Measurements from ENCODE around the gene PRSS12.
A peak's percentile ranks its signal among the peaks of the same experiment; 100 is the strongest.
"Not testable (repeated sequence)": the region's sequence is repeated elsewhere in the genome, so short reads cannot be mapped to it uniquely, and the experiment has no call there.

Gene PRSS12

DNA sequence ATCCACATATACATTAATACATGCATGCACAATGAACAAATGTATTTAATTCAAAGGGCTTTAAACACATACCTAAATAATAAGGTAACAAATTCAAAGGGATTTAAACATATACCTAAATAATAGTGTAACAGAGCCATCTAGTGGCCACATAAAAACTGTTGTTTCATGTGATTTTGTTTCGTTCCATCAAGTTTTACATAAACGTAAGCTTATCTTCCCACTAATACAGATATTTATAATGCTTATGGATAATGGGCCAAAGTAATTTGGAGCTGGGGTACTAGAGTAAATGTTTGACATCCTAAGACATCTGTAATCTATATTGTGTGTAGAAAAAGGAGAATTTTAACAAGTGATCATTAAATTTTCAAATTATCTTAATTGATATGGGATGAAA, 82.3 kb downstream of the PRSS12 start:
- H3K4me3 ChIP-seq (ENCODE audit: low read depth in 1 of 2, low read length in 2 of 2), result no peak overlapping the region
- no peak overlapping the region for H3K27ac ChIP-seq (ENCODE audit: low read length)
- H3K36me3 ChIP-seq (ENCODE audit: control insufficient read depth in 1 of 2, insufficient read depth in 2 of 2, low read length in 2 of 2), result no peaks in the 10 kb centered on the region
- no peaks in the 10 kb centered on the region for H3K9me3 ChIP-seq (ENCODE audit: control insufficient read depth in 1 of 2, low read length in 2 of 2)
- no peaks in the 10 kb centered on the region for H3K27me3 ChIP-seq (ENCODE audit: low read depth, low read length)
- H3K4me1 ChIP-seq (ENCODE audit: control insufficient read depth in 1 of 2, insufficient read depth in 2 of 2, low read length in 2 of 2), result no peaks in the 10 kb centered on the region

DNA sequence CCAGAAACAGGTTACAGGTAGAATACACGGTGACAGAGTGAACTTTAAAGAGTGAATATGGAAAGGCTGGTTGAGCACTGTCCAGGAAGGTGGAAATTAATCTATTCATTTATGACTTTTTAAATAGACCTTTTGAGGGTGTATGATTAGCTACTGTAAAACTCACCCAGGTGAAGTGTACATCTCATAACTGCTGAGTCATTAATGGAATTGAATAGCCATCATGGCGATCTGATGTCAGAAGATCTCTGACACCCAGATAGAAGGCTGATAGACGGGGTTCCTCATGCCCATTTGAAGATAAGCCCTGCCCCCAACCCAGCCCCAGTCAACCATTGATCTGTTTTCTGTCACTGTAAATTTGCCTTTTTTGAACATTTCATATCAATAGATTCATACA, 84.0 kb downstream of the PRSS12 start:
- Histone ChIP-seq H3K27me3 (ENCODE audit: low read depth, low read length) (no peaks in the 10 kb centered on the region), H3K4me1 (ENCODE audit: control insufficient read depth in 1 of 2, insufficient read depth in 2 of 2, low read length in 2 of 2) (no peaks in the 10 kb centered on the region), H3K27ac (ENCODE audit: low read length) (no peak overlapping the region), H3K9me3 (ENCODE audit: control insufficient read depth in 1 of 2, low read length in 2 of 2) (no peaks in the 10 kb centered on the region), H3K4me3 (ENCODE audit: low read depth in 1 of 2, low read length in 2 of 2) (no peak overlapping the region), H3K36me3 (ENCODE audit: control insufficient read depth in 1 of 2, insufficient read depth in 2 of 2, low read length in 2 of 2) (no peaks in the 10 kb centered on the region)

DNA sequence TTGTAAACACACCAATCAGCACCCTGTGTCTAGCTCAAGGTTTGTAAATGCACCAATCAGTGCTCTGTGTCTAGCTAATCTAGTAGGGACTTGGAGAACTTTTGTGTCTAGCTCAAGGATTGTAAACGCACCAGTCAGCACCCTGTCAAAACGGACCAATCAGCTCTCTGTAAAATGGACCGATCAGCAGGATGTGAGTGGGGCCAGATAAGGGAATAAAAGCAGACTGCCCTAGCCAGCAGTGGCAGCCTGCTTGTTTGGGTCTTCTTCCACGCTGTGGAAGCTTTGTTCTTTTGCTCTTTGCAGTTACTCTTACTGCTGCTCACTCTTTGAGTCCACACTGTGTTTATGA, 86.7 kb downstream of the PRSS12 start:
- H3K4me1 ChIP-seq (ENCODE audit: control insufficient read depth in 1 of 2, insufficient read depth in 2 of 2, low read length in 2 of 2); H3K27ac ChIP-seq (ENCODE audit: low read length); H3K36me3 ChIP-seq (ENCODE audit: control insufficient read depth in 1 of 2, insufficient read depth in 2 of 2, low read length in 2 of 2); H3K27me3 ChIP-seq (ENCODE audit: low read depth, low read length); H3K9me3 ChIP-seq (ENCODE audit: control insufficient read depth in 1 of 2, low read length in 2 of 2): not testable (repeated sequence)
- peak overlapping the region in 1 of 2 donors; percentile 69 for H3K4me3 ChIP-seq (ENCODE audit: low read depth in 1 of 2, low read length in 2 of 2)

DNA sequence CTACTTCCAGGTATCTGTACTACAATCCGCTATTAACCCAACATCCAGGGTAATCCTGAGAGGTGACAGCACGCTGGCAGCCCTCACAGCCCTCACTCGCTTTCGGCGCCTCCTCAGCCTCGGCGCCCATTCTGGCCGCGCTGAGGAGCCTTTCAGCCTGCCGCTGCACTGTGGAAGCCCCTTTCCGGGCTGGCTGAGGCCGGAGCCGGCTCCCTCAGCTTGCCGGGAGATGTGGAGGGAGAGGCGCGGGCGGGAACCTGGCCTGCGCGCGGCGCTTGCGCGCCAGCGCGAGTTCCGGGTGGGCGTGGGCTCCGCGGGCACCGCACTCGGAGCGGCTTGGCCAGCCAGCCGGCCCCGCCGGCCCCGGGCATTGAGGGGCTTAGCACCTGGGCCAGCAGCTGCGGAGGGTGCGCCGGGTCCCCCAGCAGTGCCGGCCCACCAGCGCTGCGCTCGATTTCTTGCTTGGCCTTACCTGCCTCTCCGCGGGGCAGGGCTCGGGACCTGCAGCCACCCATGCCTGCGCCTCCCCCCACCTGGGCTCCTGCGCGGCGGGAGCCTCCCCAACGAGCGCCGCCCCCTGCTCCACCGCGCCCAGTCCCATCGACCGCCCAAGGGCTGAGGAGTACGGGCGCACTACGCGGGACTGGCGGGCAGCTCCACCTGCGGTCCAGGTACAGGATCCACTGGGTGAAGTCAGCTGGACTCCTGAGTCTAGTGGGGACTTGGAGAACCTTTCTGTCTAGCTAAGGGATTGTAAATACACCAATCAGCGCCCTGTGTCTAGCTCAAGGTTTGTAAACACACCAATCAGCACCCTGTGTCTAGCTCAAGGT, 87.3 kb downstream of the PRSS12 start:
- Histone ChIP-seq H3K4me3 (ENCODE audit: low read depth in 1 of 2, low read length in 2 of 2) (peak overlapping the region in 1 of 2 donors; percentile 69), H3K27ac (ENCODE audit: low read length) (no peak overlapping the region), H3K27me3 (ENCODE audit: low read depth, low read length) (no peaks in the 10 kb centered on the region), H3K9me3 (ENCODE audit: control insufficient read depth in 1 of 2, low read length in 2 of 2) (no peaks in the 10 kb centered on the region), H3K36me3 (ENCODE audit: control insufficient read depth in 1 of 2, insufficient read depth in 2 of 2, low read length in 2 of 2) (no peaks in the 10 kb centered on the region), H3K4me1 (ENCODE audit: control insufficient read depth in 1 of 2, insufficient read depth in 2 of 2, low read length in 2 of 2) (no peaks in the 10 kb centered on the region)

DNA sequence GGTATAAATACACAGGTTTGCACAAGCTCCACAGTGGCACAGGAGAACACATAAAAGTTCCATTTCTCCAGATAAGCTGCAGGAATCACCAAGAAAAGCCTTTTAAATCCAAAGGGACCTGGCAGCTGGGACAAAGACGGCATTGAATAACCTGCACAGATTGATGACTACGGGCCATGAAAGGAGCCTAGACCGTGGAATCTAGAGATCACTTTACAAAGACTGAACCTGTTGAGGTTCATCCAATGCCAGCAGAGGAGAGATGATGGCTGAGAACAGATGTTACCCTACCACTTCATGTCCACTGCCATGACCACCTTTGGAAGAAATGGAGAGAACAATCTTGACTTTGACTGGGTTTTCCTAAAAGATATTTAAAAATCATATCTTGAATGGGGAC, 88.7 kb downstream of the PRSS12 start:
- H3K4me1 ChIP-seq (ENCODE audit: control insufficient read depth in 1 of 2, insufficient read depth in 2 of 2, low read length in 2 of 2), result no peaks in the 10 kb centered on the region
- H3K36me3 ChIP-seq (ENCODE audit: control insufficient read depth in 1 of 2, insufficient read depth in 2 of 2, low read length in 2 of 2), result no peaks in the 10 kb centered on the region
- no peaks in the 10 kb centered on the region for H3K9me3 ChIP-seq (ENCODE audit: control insufficient read depth in 1 of 2, low read length in 2 of 2)
- no peaks in the 10 kb centered on the region for H3K27me3 ChIP-seq (ENCODE audit: low read depth, low read length)
- H3K4me3 ChIP-seq (ENCODE audit: low read depth in 1 of 2, low read length in 2 of 2), result no peak overlapping the region
- H3K27ac ChIP-seq (ENCODE audit: low read length), result no peak overlapping the region

DNA sequence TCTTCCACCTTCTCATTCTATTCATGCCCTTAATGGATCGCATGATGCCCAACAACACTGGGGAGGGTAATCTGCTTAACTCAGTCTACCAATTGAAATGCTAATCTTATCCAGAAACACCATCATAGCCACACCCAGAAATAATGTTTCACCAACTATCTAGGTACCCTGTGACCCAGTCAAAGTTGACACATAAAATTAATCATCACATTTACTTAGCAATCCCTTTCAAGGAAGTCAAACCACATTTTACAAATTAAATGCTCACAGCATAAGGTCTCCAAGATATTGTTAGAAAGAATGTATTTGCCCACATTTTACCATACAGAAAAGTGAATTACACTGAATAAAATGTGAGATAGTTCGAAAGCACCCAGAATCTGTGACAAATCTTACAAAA, 92.5 kb downstream of the PRSS12 start:
- H3K4me3 ChIP-seq (ENCODE audit: low read depth in 1 of 2, low read length in 2 of 2), result no peak overlapping the region
- no peaks in the 10 kb centered on the region for H3K4me1 ChIP-seq (ENCODE audit: control insufficient read depth in 1 of 2, insufficient read depth in 2 of 2, low read length in 2 of 2)
- H3K27me3 ChIP-seq (ENCODE audit: low read depth, low read length), result no peaks in the 10 kb centered on the region
- no peak overlapping the region for H3K27ac ChIP-seq (ENCODE audit: low read length)
- H3K9me3 ChIP-seq (ENCODE audit: control insufficient read depth in 1 of 2, low read length in 2 of 2), result no peaks in the 10 kb centered on the region
- no peaks in the 10 kb centered on the region for H3K36me3 ChIP-seq (ENCODE audit: control insufficient read depth in 1 of 2, insufficient read depth in 2 of 2, low read length in 2 of 2)

DNA sequence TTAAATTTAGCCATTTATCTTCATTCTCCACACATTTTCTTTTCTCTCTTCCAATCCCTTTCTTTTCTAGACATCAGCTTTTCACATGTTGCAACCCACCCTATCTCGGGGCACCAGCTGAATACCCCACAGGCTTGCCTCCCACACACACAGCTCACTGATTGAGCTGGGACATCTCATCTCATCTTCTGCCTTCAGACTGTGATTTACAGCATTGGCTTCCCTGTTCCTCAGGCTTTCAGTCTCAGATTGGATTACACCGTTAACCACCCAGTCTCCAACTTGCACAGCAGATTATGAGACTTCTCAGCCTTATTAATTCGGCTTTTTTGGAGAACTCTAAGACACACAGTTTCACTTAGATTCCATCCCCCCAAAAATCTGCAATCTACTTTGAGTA, 93.7 kb downstream of the PRSS12 start:
- no peaks in the 10 kb centered on the region for H3K36me3 ChIP-seq (ENCODE audit: control insufficient read depth in 1 of 2, insufficient read depth in 2 of 2, low read length in 2 of 2)
- no peaks in the 10 kb centered on the region for H3K9me3 ChIP-seq (ENCODE audit: control insufficient read depth in 1 of 2, low read length in 2 of 2)
- H3K4me1 ChIP-seq (ENCODE audit: control insufficient read depth in 1 of 2, insufficient read depth in 2 of 2, low read length in 2 of 2), result no peaks in the 10 kb centered on the region
- no peak overlapping the region for H3K4me3 ChIP-seq (ENCODE audit: low read depth in 1 of 2, low read length in 2 of 2)
- H3K27me3 ChIP-seq (ENCODE audit: low read depth, low read length), result no peaks in the 10 kb centered on the region
- no peak overlapping the region for H3K27ac ChIP-seq (ENCODE audit: low read length)

DNA sequence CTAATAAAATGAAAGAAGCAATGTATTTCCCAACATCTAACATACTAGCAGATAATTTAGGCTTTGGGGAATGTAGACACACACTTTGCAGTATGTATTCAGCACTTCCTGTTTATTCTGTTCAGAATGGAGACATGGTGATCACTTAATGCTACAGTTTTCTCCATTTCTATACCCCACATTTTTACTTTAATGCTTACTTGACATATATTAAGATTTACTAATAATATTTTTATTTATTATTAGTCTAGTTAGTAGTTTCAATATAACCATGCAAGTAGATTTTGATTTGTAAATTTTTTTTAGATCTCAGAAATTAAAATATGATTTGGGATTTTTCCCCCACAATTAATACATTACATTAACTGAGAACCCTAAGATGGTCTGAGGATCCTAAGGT, 98.4 kb downstream of the PRSS12 start:
- Histone ChIP-seq H3K4me1 (ENCODE audit: control insufficient read depth in 1 of 2, insufficient read depth in 2 of 2, low read length in 2 of 2) (no peaks in the 10 kb centered on the region), H3K9me3 (ENCODE audit: control insufficient read depth in 1 of 2, low read length in 2 of 2) (no peaks in the 10 kb centered on the region), H3K27ac (ENCODE audit: low read length) (no peak overlapping the region), H3K27me3 (ENCODE audit: low read depth, low read length) (no peaks in the 10 kb centered on the region), H3K4me3 (ENCODE audit: low read depth in 1 of 2, low read length in 2 of 2) (no peak overlapping the region), H3K36me3 (ENCODE audit: control insufficient read depth in 1 of 2, insufficient read depth in 2 of 2, low read length in 2 of 2) (no peaks in the 10 kb centered on the region)

DNA sequence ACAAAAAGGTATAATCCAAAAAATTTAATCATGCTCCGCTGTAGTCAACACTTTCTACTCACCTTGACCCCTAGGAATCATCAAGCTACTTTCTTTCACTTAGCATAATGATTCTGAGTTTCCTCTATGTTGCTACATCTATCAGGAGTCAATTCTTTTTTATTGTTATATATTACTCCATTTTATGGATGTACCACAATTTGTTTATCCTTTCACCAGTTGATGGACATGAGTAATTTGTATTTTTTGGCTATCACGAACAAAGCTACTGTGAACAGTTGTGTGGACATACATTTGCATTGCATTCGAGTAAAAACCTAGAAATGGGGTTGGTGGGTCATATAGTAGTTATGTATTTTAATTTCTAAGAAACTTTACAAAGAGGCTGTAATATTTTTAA, 102.9 kb downstream of the PRSS12 start:
- no peaks in the 10 kb centered on the region for H3K4me1 ChIP-seq (ENCODE audit: control insufficient read depth in 1 of 2, insufficient read depth in 2 of 2, low read length in 2 of 2)
- H3K9me3 ChIP-seq (ENCODE audit: control insufficient read depth in 1 of 2, low read length in 2 of 2), result no peaks in the 10 kb centered on the region
- H3K27ac ChIP-seq (ENCODE audit: low read length), result no peak overlapping the region
- no peak overlapping the region for H3K4me3 ChIP-seq (ENCODE audit: low read depth in 1 of 2, low read length in 2 of 2)
- no peaks in the 10 kb centered on the region for H3K27me3 ChIP-seq (ENCODE audit: low read depth, low read length)
- H3K36me3 ChIP-seq (ENCODE audit: control insufficient read depth in 1 of 2, insufficient read depth in 2 of 2, low read length in 2 of 2), result no peaks in the 10 kb centered on the region

DNA sequence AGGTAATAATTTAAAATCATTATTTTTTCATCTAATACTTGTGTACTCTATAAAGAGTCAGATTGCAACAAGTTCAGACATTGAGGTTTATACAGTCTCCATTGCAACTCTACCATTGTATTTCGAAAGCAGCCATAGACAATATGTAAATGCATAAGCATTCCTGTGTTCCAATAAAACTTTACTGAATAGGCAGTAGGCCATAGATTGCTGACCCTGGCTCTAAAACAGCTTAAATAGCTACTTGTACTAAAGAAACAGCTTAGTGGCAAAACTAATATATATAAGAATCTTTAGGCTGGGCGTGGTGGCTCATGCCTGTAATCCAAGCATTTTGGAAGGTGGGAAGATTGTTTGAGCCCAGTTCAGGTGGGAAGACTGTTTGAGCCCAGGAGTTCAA, 115.3 kb downstream of the PRSS12 start:
- H3K9me3 ChIP-seq (ENCODE audit: control insufficient read depth in 1 of 2, low read length in 2 of 2), result no peaks in the 10 kb centered on the region
- H3K27me3 ChIP-seq (ENCODE audit: low read depth, low read length), result no peaks in the 10 kb centered on the region
- H3K27ac ChIP-seq (ENCODE audit: low read length), result no peak overlapping the region
- H3K4me1 ChIP-seq (ENCODE audit: control insufficient read depth in 1 of 2, insufficient read depth in 2 of 2, low read length in 2 of 2), result no peaks in the 10 kb centered on the region
- no peaks in the 10 kb centered on the region for H3K36me3 ChIP-seq (ENCODE audit: control insufficient read depth in 1 of 2, insufficient read depth in 2 of 2, low read length in 2 of 2)
- no peak overlapping the region for H3K4me3 ChIP-seq (ENCODE audit: low read depth in 1 of 2, low read length in 2 of 2)

DNA sequence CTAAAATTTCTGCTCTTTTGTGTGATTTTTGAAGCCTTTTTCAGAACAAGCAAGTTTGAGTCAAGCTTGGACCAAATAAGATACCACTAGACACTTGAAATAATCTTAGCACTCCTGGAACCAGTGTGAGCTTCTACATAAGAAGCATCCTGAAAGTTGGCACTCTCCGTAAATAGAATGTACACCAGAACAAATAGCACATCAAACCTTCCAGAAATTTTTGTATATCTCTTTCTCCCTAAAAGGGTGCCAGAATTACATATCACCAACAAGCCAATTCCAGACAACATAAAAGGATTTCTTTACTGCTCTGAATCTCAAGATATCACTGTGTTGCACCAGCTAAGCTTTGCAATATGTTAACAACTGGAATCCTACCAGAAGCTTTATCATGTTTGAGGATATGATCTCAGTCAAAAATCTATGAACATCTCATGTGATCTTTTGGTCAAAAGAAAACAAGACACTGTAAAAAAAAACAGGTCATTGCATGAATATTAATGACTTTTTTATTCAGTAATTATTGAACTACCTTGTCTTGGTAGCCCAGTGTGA, 117.2 kb downstream of the PRSS12 start:
- Histone ChIP-seq H3K27ac (ENCODE audit: low read length) (no peak overlapping the region), H3K4me3 (ENCODE audit: low read depth in 1 of 2, low read length in 2 of 2) (no peak overlapping the region), H3K9me3 (ENCODE audit: control insufficient read depth in 1 of 2, low read length in 2 of 2) (no peaks in the 10 kb centered on the region), H3K27me3 (ENCODE audit: low read depth, low read length) (no peaks in the 10 kb centered on the region), H3K4me1 (ENCODE audit: control insufficient read depth in 1 of 2, insufficient read depth in 2 of 2, low read length in 2 of 2) (no peaks in the 10 kb centered on the region), H3K36me3 (ENCODE audit: control insufficient read depth in 1 of 2, insufficient read depth in 2 of 2, low read length in 2 of 2) (no peaks in the 10 kb centered on the region)

All from muscle layer of duodenum (tissue), 2 donors.